PC-9 (cell line): ENCODE data around the gene VEPH1.

Source experiments
- CTCF ChIP-seq: fragments of 200-600 bp; sonication (generic); conservative IDR thresholded peaks from 2 replicates; pipeline ENCODE4 v1.6.1; 2017; ENCODE audit warnings: mixed run types, antibody characterized with exemption, mild to moderate bottlenecking, moderate library complexity
- EZH2 ChIP-seq: fragments of 200-600 bp; sonication (generic); IDR thresholded peaks from 2 replicates; pipeline ENCODE4 v1.8.0; 2017; ENCODE audit warnings: antibody characterized with exemption, low read depth

GRCh38 chr3:157520485-157521150, 17.4 kb upstream of the VEPH1 start:
- TF ChIP-seq CTCF (no peak), EZH2 (no peak)
